WTC11 (cell line): ENCODE results near the gene SAPCD2.

Experiments
- CREB1 ChIP-seq: sonication (generic); formaldehyde crosslinking; IDR thresholded peaks from 2 replicates; pipeline ENCODE4 v1.8.0; 2023; ENCODE audit warnings: mild to moderate bottlenecking, missing genetic modification reagents
- MAX ChIP-seq: sonication (generic); formaldehyde crosslinking; IDR thresholded peaks from 2 replicates; pipeline ENCODE4 v1.8.0; 2022; ENCODE audit warnings: mild to moderate bottlenecking, missing genetic modification reagents
- NR3C1 ChIP-seq: sonication (generic); formaldehyde crosslinking; conservative IDR thresholded peaks from 2 replicates; pipeline ENCODE4 v1.8.1; 2023; ENCODE audit warnings: low read depth, mild to moderate bottlenecking, missing genetic modification reagents
- TP53 ChIP-seq: sonication (generic); formaldehyde crosslinking; IDR thresholded peaks from 2 replicates; pipeline ENCODE4 v1.8.1; 2023; ENCODE audit warnings: mild to moderate bottlenecking, missing genetic modification reagents
- TF ChIP-seq, protein P1 (sequence below): fragments of 200-600 bp; IDR thresholded peaks from 2 replicates; pipeline ENCODE4 v1.8.0; 2022; ENCODE audit warnings: antibody characterized with exemption
- TF ChIP-seq, protein P2 (sequence below): sonication (generic); formaldehyde crosslinking; conservative IDR thresholded peaks from 2 replicates; pipeline ENCODE4 v1.8.1; 2023; ENCODE audit warnings: mild to moderate bottlenecking, low read depth, missing genetic modification reagents, moderate library complexity

- TF ChIP-seq, protein P1, sequence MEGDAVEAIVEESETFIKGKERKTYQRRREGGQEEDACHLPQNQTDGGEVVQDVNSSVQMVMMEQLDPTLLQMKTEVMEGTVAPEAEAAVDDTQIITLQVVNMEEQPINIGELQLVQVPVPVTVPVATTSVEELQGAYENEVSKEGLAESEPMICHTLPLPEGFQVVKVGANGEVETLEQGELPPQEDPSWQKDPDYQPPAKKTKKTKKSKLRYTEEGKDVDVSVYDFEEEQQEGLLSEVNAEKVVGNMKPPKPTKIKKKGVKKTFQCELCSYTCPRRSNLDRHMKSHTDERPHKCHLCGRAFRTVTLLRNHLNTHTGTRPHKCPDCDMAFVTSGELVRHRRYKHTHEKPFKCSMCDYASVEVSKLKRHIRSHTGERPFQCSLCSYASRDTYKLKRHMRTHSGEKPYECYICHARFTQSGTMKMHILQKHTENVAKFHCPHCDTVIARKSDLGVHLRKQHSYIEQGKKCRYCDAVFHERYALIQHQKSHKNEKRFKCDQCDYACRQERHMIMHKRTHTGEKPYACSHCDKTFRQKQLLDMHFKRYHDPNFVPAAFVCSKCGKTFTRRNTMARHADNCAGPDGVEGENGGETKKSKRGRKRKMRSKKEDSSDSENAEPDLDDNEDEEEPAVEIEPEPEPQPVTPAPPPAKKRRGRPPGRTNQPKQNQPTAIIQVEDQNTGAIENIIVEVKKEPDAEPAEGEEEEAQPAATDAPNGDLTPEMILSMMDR = no peak
- TF ChIP-seq, protein P2, sequence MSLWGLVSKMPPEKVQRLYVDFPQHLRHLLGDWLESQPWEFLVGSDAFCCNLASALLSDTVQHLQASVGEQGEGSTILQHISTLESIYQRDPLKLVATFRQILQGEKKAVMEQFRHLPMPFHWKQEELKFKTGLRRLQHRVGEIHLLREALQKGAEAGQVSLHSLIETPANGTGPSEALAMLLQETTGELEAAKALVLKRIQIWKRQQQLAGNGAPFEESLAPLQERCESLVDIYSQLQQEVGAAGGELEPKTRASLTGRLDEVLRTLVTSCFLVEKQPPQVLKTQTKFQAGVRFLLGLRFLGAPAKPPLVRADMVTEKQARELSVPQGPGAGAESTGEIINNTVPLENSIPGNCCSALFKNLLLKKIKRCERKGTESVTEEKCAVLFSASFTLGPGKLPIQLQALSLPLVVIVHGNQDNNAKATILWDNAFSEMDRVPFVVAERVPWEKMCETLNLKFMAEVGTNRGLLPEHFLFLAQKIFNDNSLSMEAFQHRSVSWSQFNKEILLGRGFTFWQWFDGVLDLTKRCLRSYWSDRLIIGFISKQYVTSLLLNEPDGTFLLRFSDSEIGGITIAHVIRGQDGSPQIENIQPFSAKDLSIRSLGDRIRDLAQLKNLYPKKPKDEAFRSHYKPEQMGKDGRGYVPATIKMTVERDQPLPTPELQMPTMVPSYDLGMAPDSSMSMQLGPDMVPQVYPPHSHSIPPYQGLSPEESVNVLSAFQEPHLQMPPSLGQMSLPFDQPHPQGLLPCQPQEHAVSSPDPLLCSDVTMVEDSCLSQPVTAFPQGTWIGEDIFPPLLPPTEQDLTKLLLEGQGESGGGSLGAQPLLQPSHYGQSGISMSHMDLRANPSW (CRISPR knock-in tag) = no peak
- TF ChIP-seq TP53 (CRISPR knock-in tag) (no peak), NR3C1 (CRISPR knock-in tag) (no peak), MAX (CRISPR knock-in tag) (no peak), CREB1 (CRISPR knock-in tag) (no peak)
Measured at GRCh38 chr9:137034039-137034708, 36.2 kb downstream of the SAPCD2 start.
